Choroid plexus epithelial cell (primary cell): ENCODE results near the gene HRK.

Source experiments
- DNase-seq: peaks from one replicate; pipeline ENCODE4 v3.0.0-alpha.2; 2010; ENCODE audit warnings: low read depth
- H3K4me3 ChIP-seq: 2 replicates; pipeline ENCODE4 v1.5.1; 2011; ENCODE audit warnings: low read depth, mild to moderate bottlenecking, control low read depth, low read length, moderate library complexity
- CTCF ChIP-seq: conservative IDR thresholded peaks from 2 replicates; pipeline ENCODE4 v1.5.1; 2011; ENCODE audit warnings: low read depth, mild to moderate bottlenecking, control low read depth, inconsistent platforms, low read length, moderate library complexity

The HRK gene

DNA sequence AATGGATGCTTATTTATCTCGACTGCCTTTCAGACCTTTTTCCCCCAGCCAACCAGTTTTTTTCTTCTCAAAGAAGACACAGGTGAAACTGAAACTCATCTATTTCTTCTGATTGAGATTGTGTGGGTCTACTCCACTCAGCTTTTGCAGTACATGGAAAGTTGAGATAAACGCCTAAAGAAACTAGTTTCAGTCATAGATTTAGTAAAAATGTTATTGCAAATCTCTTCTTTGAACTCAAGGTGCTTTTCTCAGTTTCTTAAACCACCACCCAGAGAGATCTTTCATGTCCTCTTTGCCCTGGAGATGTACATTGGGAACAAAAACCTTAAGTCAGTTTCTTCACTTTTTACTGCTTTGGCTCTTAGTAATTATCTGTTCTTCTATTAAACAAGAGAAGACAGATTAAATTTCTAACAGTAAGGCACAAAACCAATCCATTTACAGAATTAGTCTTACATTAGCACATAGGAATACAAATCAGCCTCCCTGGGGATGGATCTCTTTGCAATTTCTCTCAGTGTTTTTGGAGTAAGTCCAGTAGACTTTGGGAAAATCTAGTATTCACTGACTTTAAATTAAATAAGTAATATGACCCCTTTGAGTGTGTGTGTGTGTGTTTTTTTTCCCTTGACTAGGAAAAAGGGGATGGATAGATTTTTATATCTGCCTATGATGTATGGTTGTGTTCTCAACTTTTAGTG is 41.1 kb upstream of the HRK start:
- H3K4me3 ChIP-seq, result no peak overlapping the region
- DNase-seq, result peak; percentile 44
- TF ChIP-seq CTCF, result no peak

- DNase-seq, result no peak
- no peak for TF ChIP-seq CTCF
- no peak overlapping the region for H3K4me3 ChIP-seq
Observed at GRCh38 chr12:116920939-116921338, 39.7 kb upstream of the HRK start.

DNA sequence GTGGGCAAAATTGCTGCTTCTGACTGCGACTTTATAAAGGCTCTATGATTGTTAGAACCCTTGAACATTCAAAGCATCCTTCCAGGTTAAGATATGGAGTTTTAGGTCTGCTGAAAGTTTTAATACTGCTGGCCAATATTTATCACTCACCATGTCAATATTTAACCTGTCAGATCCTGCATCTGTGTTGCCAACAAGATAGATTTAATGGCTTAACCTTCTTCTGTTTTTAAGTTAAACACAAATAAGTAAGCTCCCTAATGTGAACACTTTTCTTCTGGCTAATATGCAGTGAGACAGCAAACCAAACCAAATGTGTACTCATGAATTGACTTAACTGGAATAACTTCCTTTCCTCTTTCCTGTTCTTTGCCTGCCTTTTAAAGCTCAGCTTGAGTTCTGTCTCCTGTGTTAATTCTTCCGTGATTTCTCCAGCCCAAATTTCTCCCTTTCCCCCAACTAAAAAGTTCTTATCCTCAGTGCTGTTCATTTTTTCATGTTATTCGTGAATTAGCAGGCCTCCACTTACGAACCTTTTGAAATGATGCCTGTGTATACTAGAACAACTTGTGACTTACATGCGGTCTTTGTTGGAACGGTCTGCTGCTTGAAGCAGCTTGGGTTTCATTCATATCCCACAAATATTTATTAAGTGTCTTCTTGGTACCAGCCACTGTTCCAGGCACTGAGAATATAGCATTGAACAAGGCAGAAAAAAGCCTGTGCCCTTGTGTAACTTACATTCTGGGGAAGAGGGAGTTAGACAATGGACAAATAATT is 38.7 kb upstream of the HRK start:
- no peak for DNase-seq
- no peak for TF ChIP-seq CTCF
- H3K4me3 ChIP-seq, result no peak overlapping the region

DNA sequence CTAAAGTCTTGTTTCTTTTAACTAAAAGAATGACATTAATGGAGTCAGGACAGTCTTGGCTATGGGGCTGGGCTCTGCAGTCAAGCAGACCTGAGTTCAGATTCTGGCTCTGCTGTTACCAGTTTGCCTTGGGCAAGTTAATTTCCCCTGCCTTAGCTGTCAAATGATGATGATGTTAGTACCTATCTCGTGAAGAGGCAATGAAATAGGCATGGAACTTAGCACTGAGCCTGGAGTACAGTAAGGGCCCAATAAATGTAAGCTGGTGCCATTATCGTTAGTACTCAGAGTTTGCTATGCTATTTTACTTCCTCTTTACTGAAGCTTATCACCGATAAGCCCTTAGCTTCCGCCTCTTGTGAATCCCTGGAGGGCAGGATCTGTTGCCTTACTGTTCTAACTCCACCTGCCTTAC is 38.0 kb upstream of the HRK start:
- no peak for TF ChIP-seq CTCF
- no peak for DNase-seq
- H3K4me3 ChIP-seq, result no peak overlapping the region

GRCh38 chr12:116918464-116918863 is 37.2 kb upstream of the HRK start:
- no peak overlapping the region for H3K4me3 ChIP-seq
- no peak for DNase-seq
- TF ChIP-seq CTCF, result no peak

- DNase-seq, result peak; percentile 90
- peak; percentile 42 for TF ChIP-seq CTCF
- no peak overlapping the region for H3K4me3 ChIP-seq
Observed at GRCh38 chr12:116916714-116917114, 35.5 kb upstream of the HRK start.
